Tibial artery (tissue), 4 donors: Measurements from ENCODE around the gene MUC2.

Experiments
- DNase-seq, 2 donors: peaks; one replicate each; pipeline ENCODE4 v3.0.0-alpha.2; 2019
- H3K27ac ChIP-seq, 2 donors: fragments of 200-600 bp; sonication (generic) in 1 of 2; 1 replicate in 1 of 2; 2 replicates in 1 of 2; pipeline ENCODE4 v1.5.1; 2018 to 2019; ENCODE audit warnings: mild to moderate bottlenecking in 1 of 2
- H3K27me3 ChIP-seq, 2 donors: fragments of 200-600 bp; sonication (generic) in 1 of 2; one replicate each; pipeline versions ENCODE4 v1.5.1 to v1.6.0; 2016 to 2019
- H3K36me3 ChIP-seq, 3 donors: fragments of 200-600 bp; sonication (generic) in 2 of 3; one replicate each; pipeline ENCODE4 v1.5.1; 2016 to 2019; ENCODE audit warnings: mild to moderate bottlenecking in 2 of 3
- H3K4me1 ChIP-seq, 4 donors: fragments of 200-600 bp; sonication (generic) in 2 of 4; 1 replicate in 3 of 4; 2 replicates in 1 of 4; pipeline ENCODE4 v1.5.1; 2016 to 2019
- H3K4me3 ChIP-seq, 2 donors: fragments of 200-600 bp; sonication (generic) in 1 of 2; 1 replicate in 1 of 2; 2 replicates in 1 of 2; pipeline ENCODE4 v1.5.1; 2018 to 2019; ENCODE audit warnings: mild to moderate bottlenecking in 2 of 2
- H3K9me3 ChIP-seq, 3 donors: fragments of 200-600 bp; sonication (generic) in 1 of 3; one replicate each; pipeline ENCODE4 v1.5.1; 2016 to 2019
- CTCF ChIP-seq, 2 experiments: fragments of 200-600 bp in 1 of 2; fragments of 450-650 bp in 1 of 2; IDR thresholded peaks; one replicate each; pipeline ENCODE4 v1.5.1; 2017 to 2019; ENCODE audit warnings: antibody characterized with exemption in 2 of 2, mild to moderate bottlenecking in 1 of 2, moderate library complexity in 1 of 2
- intact Hi-C: fragments of 100-400 bp; cut with DNase I; formaldehyde crosslinking; loops from one replicate; pipeline ENCODE4 v1.15.0; 2023; ENCODE audit warnings: low total_unique reads

MUC2 gene

GRCh38 chr11:1103401-1104360 is 29.0 kb downstream of the MUC2 start:
- no peak overlapping the region for H3K4me3 ChIP-seq
- no peaks in the 10 kb centered on the region for H3K36me3 ChIP-seq
- TF ChIP-seq CTCF (IDR thresholded peaks at IDR 0.05) = no peak
- no peaks in the 10 kb centered on the region for H3K9me3 ChIP-seq
- DNase-seq = no peak
- H3K27ac ChIP-seq = no peak overlapping the region
- H3K4me1 ChIP-seq = no peaks in the 10 kb centered on the region
- intact Hi-C loops = no loop called here
- peaks cover 0 to 32% of the 10 kb centered on the region in 2 donors for H3K27me3 ChIP-seq

- intact Hi-C loops = no loop called here
- DNase-seq = no peak
- no peaks in the 10 kb centered on the region for H3K36me3 ChIP-seq
- H3K27me3 ChIP-seq = peaks cover 0 to 41% of the 10 kb centered on the region in 2 donors
- TF ChIP-seq CTCF (IDR thresholded peaks at IDR 0.05) = no peak
- H3K27ac ChIP-seq = no peak overlapping the region
- H3K9me3 ChIP-seq = no peaks in the 10 kb centered on the region
- no peaks in the 10 kb centered on the region for H3K4me1 ChIP-seq
- no peak overlapping the region for H3K4me3 ChIP-seq
Measured at GRCh38 chr11:1104411-1105182, 29.9 kb downstream of the MUC2 start.

- no peak overlapping the region for H3K4me3 ChIP-seq
- H3K27ac ChIP-seq = no peak overlapping the region
- H3K9me3 ChIP-seq = no peaks in the 10 kb centered on the region
- no peaks in the 10 kb centered on the region for H3K4me1 ChIP-seq
- no peak for TF ChIP-seq CTCF (IDR thresholded peaks at IDR 0.05)
- no peak for DNase-seq
- H3K27me3 ChIP-seq = peaks cover 0 to 47% of the 10 kb centered on the region in 2 donors
- no peaks in the 10 kb centered on the region for H3K36me3 ChIP-seq
- intact Hi-C loops = no loop called here
Measured at GRCh38 chr11:1105183-1105565, 30.5 kb downstream of the MUC2 start.

GRCh38 chr11:1106387-1106786 is 31.7 kb downstream of the MUC2 start:
- Histone ChIP-seq H3K4me3 (no peak overlapping the region), H3K36me3 (no peaks in the 10 kb centered on the region), H3K9me3 (no peaks in the 10 kb centered on the region), H3K27me3 (peaks cover 0 to 53% of the 10 kb centered on the region in 2 donors), H3K4me1 (no peaks in the 10 kb centered on the region), H3K27ac (no peak overlapping the region)
- no peak for DNase-seq
- intact Hi-C loops = no loop called here
- TF ChIP-seq CTCF (IDR thresholded peaks at IDR 0.05) = no peak

- H3K4me1 ChIP-seq = no peaks in the 10 kb centered on the region
- DNase-seq = no peak
- H3K36me3 ChIP-seq = no peaks in the 10 kb centered on the region
- H3K4me3 ChIP-seq = no peak overlapping the region
- H3K9me3 ChIP-seq = no peaks in the 10 kb centered on the region
- intact Hi-C loops = no loop called here
- H3K27me3 ChIP-seq = peaks cover 0 to 63% of the 10 kb centered on the region in 2 donors
- no peak overlapping the region for H3K27ac ChIP-seq
- TF ChIP-seq CTCF (IDR thresholded peaks at IDR 0.05) = no peak
Measured at GRCh38 chr11:1107316-1108245, 32.9 kb downstream of the MUC2 start.
